ENCODE results near the gene LRRN3. TPM values are rescaled to one million over a fixed set of nuclear protein-coding genes. Genes with fewer than 3 reads are reported as not detected.
A peak's percentile ranks its signal among the peaks of the same experiment; 100 is the strongest.

The LRRN3 gene
- total and polyA plus RNA-seq, 12 donors = 10.7 to 109 (median 55.1) TPM

- Histone ChIP-seq H3K4me1 (replicated peaks in 1 of 2) (peaks cover 5 to 35% of the 10 kb centered on the region in 2 donors), H3K36me3 (replicated peaks in 1 of 2) (no peaks in the 10 kb centered on the region), H3K4me3 (peak overlapping the region; percentile 34 to 68 (median 50)), H3K27me3 (no peaks in the 10 kb centered on the region), H3K27ac (peak overlapping the region in 4 of 5 donors; percentile 1 to 63 (median 28)), H3K9me3 (replicated peaks in 1 of 3) (no peaks in the 10 kb centered on the region)
- DNase-seq = no peak
- intact Hi-C loops (cut with DNase I) = loop anchor here in 1 of 2 donors (5.0 kb wide), 1 partner anchor 396 kb away; no protein-coding TSS in a partner anchor
- TF ChIP-seq, protein P1, sequence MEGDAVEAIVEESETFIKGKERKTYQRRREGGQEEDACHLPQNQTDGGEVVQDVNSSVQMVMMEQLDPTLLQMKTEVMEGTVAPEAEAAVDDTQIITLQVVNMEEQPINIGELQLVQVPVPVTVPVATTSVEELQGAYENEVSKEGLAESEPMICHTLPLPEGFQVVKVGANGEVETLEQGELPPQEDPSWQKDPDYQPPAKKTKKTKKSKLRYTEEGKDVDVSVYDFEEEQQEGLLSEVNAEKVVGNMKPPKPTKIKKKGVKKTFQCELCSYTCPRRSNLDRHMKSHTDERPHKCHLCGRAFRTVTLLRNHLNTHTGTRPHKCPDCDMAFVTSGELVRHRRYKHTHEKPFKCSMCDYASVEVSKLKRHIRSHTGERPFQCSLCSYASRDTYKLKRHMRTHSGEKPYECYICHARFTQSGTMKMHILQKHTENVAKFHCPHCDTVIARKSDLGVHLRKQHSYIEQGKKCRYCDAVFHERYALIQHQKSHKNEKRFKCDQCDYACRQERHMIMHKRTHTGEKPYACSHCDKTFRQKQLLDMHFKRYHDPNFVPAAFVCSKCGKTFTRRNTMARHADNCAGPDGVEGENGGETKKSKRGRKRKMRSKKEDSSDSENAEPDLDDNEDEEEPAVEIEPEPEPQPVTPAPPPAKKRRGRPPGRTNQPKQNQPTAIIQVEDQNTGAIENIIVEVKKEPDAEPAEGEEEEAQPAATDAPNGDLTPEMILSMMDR (IDR thresholded peaks at IDR 0.05) = no peak
- TF ChIP-seq POLR2A (IDR thresholded peaks at IDR 0.05) = no peak
- WGBS, 4 donors = 11 to 19% (median 11%) methylated on average over 3 of the region's 3 CpGs
Measured at GRCh38 chr7:111091593-111092358, 849 bp downstream of the LRRN3 start.

DNA sequence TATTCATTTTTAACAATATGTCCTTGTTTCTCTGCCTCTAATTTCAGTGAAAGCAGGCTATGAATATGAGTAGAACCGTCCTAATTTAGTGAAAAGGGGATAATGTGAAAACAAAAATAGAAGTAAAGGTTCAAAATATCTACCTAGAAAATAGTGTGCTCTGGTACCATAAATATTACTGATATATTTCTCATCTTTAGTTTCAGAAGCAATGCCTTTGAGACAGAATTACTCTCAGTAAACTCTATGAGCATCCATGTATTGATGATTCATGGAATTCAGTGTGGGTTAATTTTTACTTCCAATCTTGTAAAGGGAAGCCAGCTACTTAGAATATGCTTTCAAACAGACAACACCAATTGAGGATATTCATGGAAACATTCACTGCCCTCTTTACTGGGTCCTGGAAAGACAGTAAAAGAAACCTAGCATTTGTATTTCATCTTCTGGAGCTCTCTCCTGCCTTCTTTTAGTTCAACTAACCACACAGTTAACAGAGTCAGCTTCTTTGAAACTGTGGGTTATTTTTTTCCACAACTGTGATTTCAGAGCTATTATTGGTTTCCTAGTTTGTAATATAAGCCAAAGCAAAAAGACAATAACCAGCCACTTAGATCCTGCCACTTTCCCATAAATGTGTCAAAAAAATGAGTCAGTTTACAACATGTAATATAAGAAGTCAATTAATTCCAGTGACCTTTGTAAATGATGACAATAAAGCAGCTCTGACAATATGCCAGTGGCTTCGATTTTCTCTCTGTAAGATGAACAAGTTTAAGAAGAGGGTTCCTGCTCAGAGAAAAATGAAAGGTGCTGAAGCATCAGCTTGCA is 1.7 kb downstream of the LRRN3 start:
- TF ChIP-seq POLR2A (IDR thresholded peaks at IDR 0.05) = no peak
- TF ChIP-seq, protein P1 (IDR thresholded peaks at IDR 0.05) = no peak
- peak overlapping the region; percentile 34 to 68 (median 50) for H3K4me3 ChIP-seq
- intact Hi-C loops (cut with DNase I) = loop anchor here in 1 of 2 donors (5.0 kb wide), 1 partner anchor 395 kb away; no protein-coding TSS in a partner anchor
- peak overlapping the region in 4 of 5 donors; percentile 1 to 63 (median 28) for H3K27ac ChIP-seq
- no peaks in the 10 kb centered on the region for H3K9me3 ChIP-seq (replicated peaks in 1 of 3)
- H3K4me1 ChIP-seq (replicated peaks in 1 of 2) = peaks cover 8 to 44% of the 10 kb centered on the region in 2 donors
- DNase-seq = no peak
- no peaks in the 10 kb centered on the region for H3K36me3 ChIP-seq (replicated peaks in 1 of 2)
- 13 to 29% (median 24%) methylated on average over 2 of the region's 2 CpGs for WGBS, 4 donors
- H3K27me3 ChIP-seq = no peaks in the 10 kb centered on the region

DNA sequence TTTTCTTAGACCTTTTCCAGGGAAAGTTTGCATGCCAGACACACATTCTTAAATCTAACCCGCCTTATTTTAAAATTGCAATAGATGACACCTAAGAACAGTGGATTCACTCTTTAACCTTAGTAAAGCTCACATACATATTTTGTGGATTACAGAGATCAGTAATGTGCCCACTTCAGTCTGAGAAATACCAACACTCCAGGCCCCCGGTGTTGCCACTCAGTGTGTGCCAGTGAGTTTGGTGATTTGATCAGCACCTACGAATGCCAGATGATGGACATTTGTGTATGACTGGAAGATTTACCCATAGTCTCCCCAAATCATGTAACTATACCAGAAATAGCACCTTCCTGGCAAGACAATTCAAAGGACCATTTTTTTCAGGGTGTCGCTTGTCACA is 2.6 kb downstream of the LRRN3 start:
- intact Hi-C loops (cut with DNase I) = loop anchor here in 1 of 2 donors (5.0 kb wide), 1 partner anchor 394 kb away; no protein-coding TSS in a partner anchor
- TF ChIP-seq, protein P1 (IDR thresholded peaks at IDR 0.05) = no peak
- no peak for TF ChIP-seq POLR2A (IDR thresholded peaks at IDR 0.05)
- Histone ChIP-seq H3K27me3 (no peaks in the 10 kb centered on the region), H3K4me3 (peak overlapping the region in 2 of 4 donors; percentile 34 to 68), H3K36me3 (replicated peaks in 1 of 2) (no peaks in the 10 kb centered on the region), H3K9me3 (replicated peaks in 1 of 3) (no peaks in the 10 kb centered on the region), H3K27ac (peak overlapping the region in 1 of 5 donors; percentile 33), H3K4me1 (replicated peaks in 1 of 2) (peaks cover 8 to 53% of the 10 kb centered on the region in 2 donors)
- WGBS, 4 donors = 48 to 70% (median 55%) methylated on average over 4 of the region's 4 CpGs
- no peak for DNase-seq

DNA sequence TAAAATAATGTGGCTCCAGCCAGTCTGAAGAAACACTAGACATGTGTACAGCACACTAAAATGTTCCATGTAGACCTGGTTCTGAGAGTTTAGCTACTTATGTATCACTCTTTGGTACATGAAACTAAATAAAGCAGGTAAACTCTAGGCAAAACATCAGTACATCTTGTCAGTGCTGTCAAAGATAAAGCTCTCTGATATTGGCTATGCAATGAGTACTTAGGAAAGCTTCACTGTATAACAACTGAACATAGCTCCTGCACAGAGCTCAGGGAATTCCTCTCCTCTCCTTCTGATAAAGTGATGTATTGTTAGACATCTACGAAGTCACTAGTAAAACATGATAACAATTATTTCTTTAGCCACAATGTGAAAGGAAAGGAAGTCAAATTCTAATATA is 3.5 kb downstream of the LRRN3 start:
- TF ChIP-seq, protein P1 (IDR thresholded peaks at IDR 0.05) = no peak
- TF ChIP-seq POLR2A (IDR thresholded peaks at IDR 0.05) = no peak
- DNase-seq = no peak
- H3K27ac ChIP-seq = no peak overlapping the region
- 32 to 42% (median 34%) methylated on average over 1 of the region's 1 CpG for WGBS, 4 donors
- H3K4me3 ChIP-seq = peak overlapping the region in 2 of 4 donors; percentile 34 to 68
- intact Hi-C loops (cut with DNase I) = loop anchor here in 1 of 2 donors (5.0 kb wide), 1 partner anchor 393 kb away; no protein-coding TSS in a partner anchor
- no peaks in the 10 kb centered on the region for H3K36me3 ChIP-seq (replicated peaks in 1 of 2)
- no peaks in the 10 kb centered on the region for H3K27me3 ChIP-seq
- H3K4me1 ChIP-seq (replicated peaks in 1 of 2) = peaks cover 8 to 61% of the 10 kb centered on the region in 2 donors
- no peaks in the 10 kb centered on the region for H3K9me3 ChIP-seq (replicated peaks in 1 of 3)
